ENCODE results near the gene SERP1. TPM values are rescaled to one million over a fixed set of nuclear protein-coding genes. Genes with fewer than 3 reads are reported as not detected.

Gene SERP1
- total RNA-seq, 4 donors from 2014 or later: 102 to 136 (median 119) TPM

- TF ChIP-seq CTCF (IDR thresholded peaks at IDR 0.05): peak; percentile 59 to 92 (median 89)
- no peak for TF ChIP-seq POLR2A (IDR thresholded peaks at IDR 0.05)
- no peak overlapping the region for H3K27ac ChIP-seq
- no peak for DNase-seq
- H3K9me3 ChIP-seq: peaks cover 0 to under 1% (median under 1%) of the 10 kb centered on the region in 4 donors
- no peaks in the 10 kb centered on the region for H3K27me3 ChIP-seq
- H3K36me3 ChIP-seq: no peaks in the 10 kb centered on the region
- no peak overlapping the region for H3K4me3 ChIP-seq
- no peaks in the 10 kb centered on the region for H3K4me1 ChIP-seq
These were observed 50.6 kb downstream of the SERP1 start for GRCh38 chr3:150495563-150496168.

- Histone ChIP-seq H3K27ac (no peak overlapping the region), H3K27me3 (no peaks in the 10 kb centered on the region), H3K4me1 (no peaks in the 10 kb centered on the region), H3K36me3 (no peaks in the 10 kb centered on the region), H3K9me3 (no peaks in the 10 kb centered on the region), H3K4me3 (no peak overlapping the region)
- DNase-seq: no peak
- TF ChIP-seq CTCF (IDR thresholded peaks at IDR 0.05) (no peak), POLR2A (IDR thresholded peaks at IDR 0.05) (no peak)
These were observed 51.1 kb downstream of the SERP1 start for GRCh38 chr3:150495149-150495548.

GRCh38 chr3:150494411-150494977 is 51.8 kb downstream of the SERP1 start:
- Histone ChIP-seq H3K36me3 (no peaks in the 10 kb centered on the region), H3K9me3 (no peaks in the 10 kb centered on the region), H3K4me3 (no peak overlapping the region), H3K4me1 (no peaks in the 10 kb centered on the region), H3K27ac (no peak overlapping the region), H3K27me3 (no peaks in the 10 kb centered on the region)
- TF ChIP-seq CTCF (IDR thresholded peaks at IDR 0.05): no peak
- TF ChIP-seq POLR2A (IDR thresholded peaks at IDR 0.05): no peak
- DNase-seq: no peak

Other genes with a start within 250 kb of the SERP1 start
- gene TSC22D2, start 138.2 kb downstream of the SERP1 start, total RNA-seq: 10 to 100 TPM; 19.0 to 35.2 (median 22.2) TPM
- 100 to 1,000 TPM in 2 of 4 donors, 10 to 100 TPM in 2; 83.1 to 201 (median 109) TPM for gene EIF2A, start 291 bp upstream of the SERP1 start, total RNA-seq
- gene SELENOT, start 56.8 kb upstream of the SERP1 start, total RNA-seq: 10 to 100 TPM; 30.5 to 97.6 (median 75.4) TPM
- not detected for gene ERICH6, start 157.4 kb upstream of the SERP1 start, total RNA-seq
- gene SIAH2, start 216.7 kb upstream of the SERP1 start, total RNA-seq: 10 to 100 TPM; 21.4 to 42.6 (median 32.9) TPM